ENCODE measurements around the gene GSAP.

DNA sequence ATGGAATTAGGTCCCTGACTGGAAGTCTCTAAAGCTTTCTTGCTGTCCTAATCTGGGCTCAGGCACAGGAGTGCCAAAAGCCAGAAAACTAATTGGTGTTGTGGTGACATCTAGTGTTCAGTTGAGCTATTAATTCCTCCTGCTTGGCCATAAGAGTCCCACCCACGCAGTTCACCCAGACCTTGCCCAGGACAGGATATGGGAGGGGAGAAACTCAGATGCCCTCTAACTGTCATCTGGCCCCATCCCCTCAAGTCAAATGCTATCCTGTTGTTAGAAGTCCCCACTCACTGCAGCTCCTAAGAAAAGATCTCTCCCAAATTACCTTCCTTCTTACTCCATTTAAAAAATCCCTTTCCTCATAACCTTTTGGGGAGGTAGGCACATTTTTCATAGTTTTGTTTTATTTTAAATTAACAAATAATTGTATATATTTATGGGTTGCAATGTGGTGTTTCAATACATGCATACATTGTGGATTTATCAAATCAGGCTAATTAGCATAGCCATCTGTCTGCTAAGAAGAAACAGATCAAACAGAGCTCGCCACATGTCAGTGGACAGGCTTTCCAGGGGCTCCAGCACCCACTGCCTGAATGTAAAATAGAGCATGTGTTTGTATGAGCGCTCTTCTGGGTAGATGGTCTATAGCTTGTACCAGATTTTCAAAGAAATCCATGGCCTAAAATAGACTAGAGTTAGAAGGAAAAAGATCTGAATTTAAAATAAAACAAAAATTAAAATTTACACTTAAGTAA is 84.0 kb downstream of the GSAP start:
- TF ChIP-seq, protein P1, sequence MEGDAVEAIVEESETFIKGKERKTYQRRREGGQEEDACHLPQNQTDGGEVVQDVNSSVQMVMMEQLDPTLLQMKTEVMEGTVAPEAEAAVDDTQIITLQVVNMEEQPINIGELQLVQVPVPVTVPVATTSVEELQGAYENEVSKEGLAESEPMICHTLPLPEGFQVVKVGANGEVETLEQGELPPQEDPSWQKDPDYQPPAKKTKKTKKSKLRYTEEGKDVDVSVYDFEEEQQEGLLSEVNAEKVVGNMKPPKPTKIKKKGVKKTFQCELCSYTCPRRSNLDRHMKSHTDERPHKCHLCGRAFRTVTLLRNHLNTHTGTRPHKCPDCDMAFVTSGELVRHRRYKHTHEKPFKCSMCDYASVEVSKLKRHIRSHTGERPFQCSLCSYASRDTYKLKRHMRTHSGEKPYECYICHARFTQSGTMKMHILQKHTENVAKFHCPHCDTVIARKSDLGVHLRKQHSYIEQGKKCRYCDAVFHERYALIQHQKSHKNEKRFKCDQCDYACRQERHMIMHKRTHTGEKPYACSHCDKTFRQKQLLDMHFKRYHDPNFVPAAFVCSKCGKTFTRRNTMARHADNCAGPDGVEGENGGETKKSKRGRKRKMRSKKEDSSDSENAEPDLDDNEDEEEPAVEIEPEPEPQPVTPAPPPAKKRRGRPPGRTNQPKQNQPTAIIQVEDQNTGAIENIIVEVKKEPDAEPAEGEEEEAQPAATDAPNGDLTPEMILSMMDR (IDR thresholded peaks at IDR 0.05; ENCODE audit: poor library complexity, severe bottlenecking): peak; percentile 85
- no peak for TF ChIP-seq EP300 (conservative IDR thresholded peaks at IDR 0.05; ENCODE audit: poor library complexity, severe bottlenecking)
- TF ChIP-seq RAD21 (conservative IDR thresholded peaks at IDR 0.05): peak; percentile 88
- TF ChIP-seq POLR2AphosphoS5 (IDR thresholded peaks at IDR 0.05): no peak
